Right lobe of liver (tissue), 4 donors: ENCODE results near the gene TOR1AIP1.

Source experiments
- CTCF ChIP-seq, 4 donors: fragments of 200-600 bp in 3 of 4; fragments of 450-650 bp in 1 of 4; IDR thresholded peaks; one replicate each; pipeline versions ENCODE4 v1.5.1 to v1.8.0; 2016 to 2022; ENCODE audit warnings: antibody characterized with exemption in 4 of 4, mild to moderate bottlenecking in 2 of 4
- POLR2A ChIP-seq: fragments of 450-650 bp; IDR thresholded peaks from one replicate; pipeline ENCODE4 v1.6.1; 2017; ENCODE audit warnings: antibody characterized with exemption, mild to moderate bottlenecking
- donor health status: DM: no; HTN: no; CAD: no.
- donor health status: DM: no; HTN: no; CAD: no.
- donor health status: DM: no; HTN: yes; CAD: no.

GRCh38 chr1:179952186-179952585 lies 70.1 kb downstream of the TOR1AIP1 start:
- TF ChIP-seq CTCF (IDR thresholded peaks at IDR 0.05): no peak
- no peak for TF ChIP-seq POLR2A
